Natural killer cell (primary cell): ENCODE results near the gene TLL2. TPM values are rescaled to one million over a fixed set of nuclear protein-coding genes. Genes with fewer than 3 reads are reported as not detected.

ENCODE experiments used
- ATAC-seq, 3 donors: fragments of 150-1000 bp in 2 of 3; fragments of 200-7000 bp in 1 of 3; cut with Tn5 transposase; 1 replicate in 1 of 3; 2 replicates in 2 of 3; pipeline ENCODE4 v1.10.0; 2021; ENCODE audit warnings: mild to moderate bottlenecking in 2 of 3, moderate library complexity in 2 of 3
- DNase-seq, 2 donors: peaks; one replicate each; pipeline versions ENCODE4 v3.0.0 to v3.0.0-alpha.2; 2013 to 2021; ENCODE audit warnings: mixed read lengths in 1 of 2
- H3K27ac ChIP-seq: one replicate; pipeline ENCODE4 v1.5.1; 2013; ENCODE audit warnings: mild to moderate bottlenecking, low read length
- H3K27me3 ChIP-seq: one replicate; pipeline ENCODE4 v1.6.1; 2013; ENCODE audit warnings: low read length; ENCODE audit not compliant: control insufficient read depth, insufficient read depth
- H3K36me3 ChIP-seq: one replicate; pipeline ENCODE4 v1.6.1; 2013; ENCODE audit warnings: low read length; ENCODE audit not compliant: control insufficient read depth, insufficient read depth
- H3K4me1 ChIP-seq: one replicate; pipeline ENCODE4 v1.6.1; 2013; ENCODE audit warnings: low read length; ENCODE audit not compliant: control insufficient read depth, insufficient read depth
- H3K4me3 ChIP-seq: one replicate; pipeline ENCODE4 v1.5.1; 2013; ENCODE audit warnings: low read length
- H3K9me3 ChIP-seq: one replicate; pipeline ENCODE4 v1.6.1; 2013; ENCODE audit warnings: low read length; ENCODE audit not compliant: control insufficient read depth, insufficient read depth
- H3K27ac Mint-ChIP-seq, 2 donors: one replicate each; pipeline ENCODE4 v1.8.0; 2022; ENCODE audit warnings: mild to moderate bottlenecking in 2 of 2, mixed read lengths in 2 of 2, moderate library complexity in 1 of 2
- H3K27me3 Mint-ChIP-seq, 2 donors: one replicate each; pipeline ENCODE4 v1.8.0; 2022; ENCODE audit warnings: low read depth in 2 of 2, mixed read lengths in 2 of 2
- H3K36me3 Mint-ChIP-seq: one replicate; pipeline ENCODE4 v1.8.0; 2022; ENCODE audit warnings: mixed read lengths
- H3K4me1 Mint-ChIP-seq, 2 donors: one replicate each; pipeline ENCODE4 v1.8.0; 2022; ENCODE audit warnings: mixed read lengths in 2 of 2
- H3K4me3 Mint-ChIP-seq: one replicate; pipeline ENCODE4 v1.8.0; 2022; ENCODE audit warnings: mild to moderate bottlenecking, moderate library complexity, mixed read lengths
- H3K9me3 Mint-ChIP-seq, 2 donors: one replicate each; pipeline ENCODE4 v1.8.0; 2022; ENCODE audit warnings: mixed read lengths in 2 of 2
- CTCF ChIP-seq: fragments of 200-600 bp; IDR thresholded peaks from one replicate; pipeline ENCODE4 v1.8.0; 2022; ENCODE audit warnings: antibody characterized with exemption
- WGBS: methylation state at CpG from one replicate; pipeline ENCODE4 v1.1.7; 2013; ENCODE audit warnings: missing lambda C conversion rate; ENCODE audit not compliant: insufficient coverage; 5-methylcytosine and 5-hydroxymethylcytosine counted together
- intact Hi-C: fragments of 100-400 bp; cut with micrococcal nuclease; formaldehyde crosslinking; loops from one replicate; pipeline ENCODE4 v1.14.2; 2022
- total RNA-seq, 4 donors: library from RNA; stranded (reverse); fragments of 120-200 nt in 1 of 4; gene quantifications; one replicate each; pipeline versions ENCODE4 v1.2.3 to v1.2.4, GENCODE V29; 2013 to 2022

TLL2 gene
- total RNA-seq, 3 donors from 2014 or later (not counting 1 experiment from before 2014, with no cell fraction given) = not detected

DNA sequence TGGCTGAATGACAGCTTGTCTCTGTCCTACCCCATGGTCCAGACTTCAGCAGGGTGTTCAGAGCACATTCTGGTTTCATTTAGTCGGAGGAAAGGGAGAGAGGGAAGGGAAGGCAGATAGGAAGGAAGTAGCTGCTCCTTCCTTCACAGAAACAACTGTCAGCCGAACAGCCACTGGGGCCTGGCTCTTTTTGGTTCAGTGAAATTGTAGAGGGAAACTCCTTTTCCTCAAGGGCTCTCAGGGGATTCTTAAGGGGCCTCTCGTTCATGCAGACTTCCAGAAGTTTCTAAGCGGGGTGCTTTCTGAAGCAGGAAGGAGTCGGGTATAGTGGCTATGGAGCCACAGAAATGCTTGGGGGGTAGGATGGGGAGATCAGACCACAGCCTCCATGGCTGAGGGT is 56.4 kb downstream of the TLL2 start:
- Histone ChIP-seq H3K27ac (no peak overlapping the region), H3K27me3 (no peaks in the 10 kb centered on the region), H3K4me1 (no peaks in the 10 kb centered on the region), H3K4me3 (no peak overlapping the region), H3K9me3 (no peaks in the 10 kb centered on the region), H3K36me3 (no peaks in the 10 kb centered on the region)
- Mint-ChIP-seq H3K27me3 (peaks cover 19 to 20% of the 10 kb centered on the region in 2 donors), H3K4me1 (no peaks in the 10 kb centered on the region), H3K36me3 (no peaks in the 10 kb centered on the region), H3K27ac (no peak overlapping the region), H3K4me3 (no peak overlapping the region), H3K9me3 (no peaks in the 10 kb centered on the region)
- WGBS = 65% methylated on average over 5 of the region's 5 CpGs
- DNase-seq = no peak
- intact Hi-C loops = no loop called here
- TF ChIP-seq CTCF = no peak
- ATAC-seq = no peak

- H3K9me3 ChIP-seq = no peaks in the 10 kb centered on the region
- ATAC-seq (no peak), DNase-seq (no peak)
- Mint-ChIP-seq H3K36me3 (no peaks in the 10 kb centered on the region), H3K4me1 (no peaks in the 10 kb centered on the region), H3K4me3 (no peak overlapping the region), H3K27me3 (peaks cover 15 to 19% of the 10 kb centered on the region in 2 donors), H3K27ac (no peak overlapping the region), H3K9me3 (no peaks in the 10 kb centered on the region)
- H3K36me3 ChIP-seq = no peaks in the 10 kb centered on the region
- no peaks in the 10 kb centered on the region for H3K4me1 ChIP-seq
- no peaks in the 10 kb centered on the region for H3K27me3 ChIP-seq
- intact Hi-C loops = no loop called here
- H3K27ac ChIP-seq = no peak overlapping the region
- no peak overlapping the region for H3K4me3 ChIP-seq
- no peak for TF ChIP-seq CTCF
- WGBS = 84% methylated on average over 5 of the region's 5 CpGs
Measured at GRCh38 chr10:96456296-96456840, 57.4 kb downstream of the TLL2 start.

DNA sequence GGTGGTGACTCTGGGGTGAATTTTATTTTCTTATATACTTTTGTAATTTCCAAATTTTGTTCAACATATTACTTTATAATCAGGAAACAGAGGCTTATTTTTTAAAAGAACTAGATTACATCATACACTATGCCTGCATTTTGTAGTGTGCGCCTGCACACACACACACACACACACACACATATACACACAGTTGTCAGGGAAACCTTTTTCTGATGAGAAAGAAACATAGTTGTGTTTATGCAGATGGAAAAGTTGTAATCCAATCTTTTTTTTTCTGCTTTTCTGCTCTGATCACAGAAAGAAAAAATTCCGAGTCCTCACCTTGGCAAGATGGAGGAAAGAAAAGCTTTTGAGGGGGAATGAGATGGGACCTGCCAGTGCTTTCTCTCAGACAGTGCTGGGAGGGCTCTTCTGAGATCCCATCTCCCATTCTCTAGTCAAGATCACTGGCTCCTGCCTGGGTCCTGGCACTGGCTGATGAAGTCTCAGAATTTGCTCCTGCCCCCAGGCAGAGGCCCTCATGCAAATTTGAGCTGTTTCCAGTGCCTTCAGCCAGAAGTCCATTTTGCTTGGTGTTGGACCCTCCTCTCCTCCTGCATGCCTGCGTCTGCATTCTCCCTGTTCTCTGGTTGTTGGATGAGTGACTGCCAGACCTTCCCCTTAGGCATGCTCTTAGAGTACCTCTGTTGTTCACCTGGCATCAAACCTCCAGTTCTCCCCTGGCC is 59.7 kb downstream of the TLL2 start:
- Mint-ChIP-seq H3K4me3 (no peak overlapping the region), H3K27me3 (peaks cover 17 to 30% of the 10 kb centered on the region in 2 donors), H3K4me1 (no peaks in the 10 kb centered on the region), H3K27ac (no peak overlapping the region), H3K9me3 (no peaks in the 10 kb centered on the region), H3K36me3 (no peaks in the 10 kb centered on the region)
- Histone ChIP-seq H3K4me3 (no peak overlapping the region), H3K27me3 (no peaks in the 10 kb centered on the region), H3K27ac (no peak overlapping the region), H3K36me3 (no peaks in the 10 kb centered on the region), H3K9me3 (no peaks in the 10 kb centered on the region), H3K4me1 (no peaks in the 10 kb centered on the region)
- no peak for TF ChIP-seq CTCF
- DNase-seq = no peak
- no peak for ATAC-seq
- intact Hi-C loops = no loop called here
- 75% methylated on average over 2 of the region's 3 CpGs for WGBS
